HG03378 (cell line): ENCODE data around the gene COPS8.

Experiments used
- ATAC-seq: cut with Tn5 transposase; IDR thresholded peaks from one replicate; pipeline ENCODE4 v1.9.1; 2021; ENCODE audit warnings: mild to moderate bottlenecking, moderate library complexity; ENCODE audit not compliant: unreplicated experiment

The COPS8 gene

GRCh38 chr2:237085248-237086221 is at the start of gene COPS8:
Gene COPS8, plus strand, starts transcription at chr2:237085889. Its CDS starts 76 bp downstream, at chr2:237085965.
- ATAC-seq: peak; percentile 89

GRCh38 chr2:237039301-237040031 is 46.2 kb upstream of the COPS8 start:
- no peak for ATAC-seq

- ATAC-seq: no peak
Measured at GRCh38 chr2:237041231-237041630, 44.5 kb upstream of the COPS8 start.

- no peak for ATAC-seq
Measured at GRCh38 chr2:237042101-237042500, 43.6 kb upstream of the COPS8 start.

GRCh38 chr2:237043866-237044265 is 41.8 kb upstream of the COPS8 start:
- no peak for ATAC-seq

GRCh38 chr2:237044281-237044680 is 41.4 kb upstream of the COPS8 start:
- ATAC-seq: no peak

GRCh38 chr2:237045449-237045848 is 40.2 kb upstream of the COPS8 start:
- ATAC-seq: no peak

GRCh38 chr2:237048595-237048994 is 37.1 kb upstream of the COPS8 start:
- ATAC-seq: no peak

- ATAC-seq: no peak
Measured at GRCh38 chr2:237051861-237052260, 33.8 kb upstream of the COPS8 start.

- ATAC-seq: no peak
Measured at GRCh38 chr2:237053066-237053465, 32.6 kb upstream of the COPS8 start.

GRCh38 chr2:237055386-237056100 is 30.1 kb upstream of the COPS8 start:
- ATAC-seq: no peak

- no peak for ATAC-seq
Measured at GRCh38 chr2:237056287-237056875, 29.3 kb upstream of the COPS8 start.

GRCh38 chr2:237057107-237057506 is 28.6 kb upstream of the COPS8 start:
- ATAC-seq: no peak

- peak; percentile 73 for ATAC-seq
Measured at GRCh38 chr2:237057893-237058300, 27.8 kb upstream of the COPS8 start.

- ATAC-seq: no peak
Measured at GRCh38 chr2:237058423-237058822, 27.3 kb upstream of the COPS8 start.

- peak; percentile 83 for ATAC-seq
Measured at GRCh38 chr2:237059155-237059875, 26.4 kb upstream of the COPS8 start.

- ATAC-seq: no peak
Measured at GRCh38 chr2:237060534-237061312, 25.0 kb upstream of the COPS8 start.

GRCh38 chr2:237061356-237061755 is 24.3 kb upstream of the COPS8 start:
- no peak for ATAC-seq

GRCh38 chr2:237062585-237062984 is 23.1 kb upstream of the COPS8 start:
- ATAC-seq: no peak
